A673 (cell line): ENCODE results near the gene SLC17A8.

ENCODE experiments used
- CTCF ChIP-seq: fragments of 300-800, 200-600 bp; sonication (generic); conservative IDR thresholded peaks from 2 replicates; pipeline ENCODE4 v1.5.1; 2017; ENCODE audit warnings: low read depth, mild to moderate bottlenecking, antibody characterized with exemption, low read length, moderate library complexity, mixed read lengths
- EZH2 ChIP-seq: fragments of 200-600 bp; sonication (generic); IDR thresholded peaks from 2 replicates; pipeline ENCODE4 v1.6.1; 2017; ENCODE audit warnings: borderline replicate concordance, low read depth, mild to moderate bottlenecking, mixed read lengths, antibody characterized with exemption, low read length; ENCODE audit not compliant: poor library complexity, severe bottlenecking

GRCh38 chr12:100375038-100375735 lies 18.3 kb downstream of the SLC17A8 start:
- no peak for TF ChIP-seq CTCF
- TF ChIP-seq EZH2: no peak
